ENCODE measurements around the gene TBC1D10A. TPM values are rescaled to one million over a fixed set of nuclear protein-coding genes. Genes with fewer than 3 reads are reported as not detected.

Gene TBC1D10A
- total and polyA plus RNA-seq, 2 experiments from 2014 or later: 11.8 to 21.8 TPM

- no peaks in the 10 kb centered on the region for H3K36me3 ChIP-seq
- H3K9me3 ChIP-seq (ENCODE audit: low read depth): no peaks in the 10 kb centered on the region
- no peak overlapping the region for H3K27ac ChIP-seq
- DNase-seq (ENCODE audit: low read depth in 1 of 2, low spot score in 1 of 2): no peak
- TF ChIP-seq, protein P1, sequence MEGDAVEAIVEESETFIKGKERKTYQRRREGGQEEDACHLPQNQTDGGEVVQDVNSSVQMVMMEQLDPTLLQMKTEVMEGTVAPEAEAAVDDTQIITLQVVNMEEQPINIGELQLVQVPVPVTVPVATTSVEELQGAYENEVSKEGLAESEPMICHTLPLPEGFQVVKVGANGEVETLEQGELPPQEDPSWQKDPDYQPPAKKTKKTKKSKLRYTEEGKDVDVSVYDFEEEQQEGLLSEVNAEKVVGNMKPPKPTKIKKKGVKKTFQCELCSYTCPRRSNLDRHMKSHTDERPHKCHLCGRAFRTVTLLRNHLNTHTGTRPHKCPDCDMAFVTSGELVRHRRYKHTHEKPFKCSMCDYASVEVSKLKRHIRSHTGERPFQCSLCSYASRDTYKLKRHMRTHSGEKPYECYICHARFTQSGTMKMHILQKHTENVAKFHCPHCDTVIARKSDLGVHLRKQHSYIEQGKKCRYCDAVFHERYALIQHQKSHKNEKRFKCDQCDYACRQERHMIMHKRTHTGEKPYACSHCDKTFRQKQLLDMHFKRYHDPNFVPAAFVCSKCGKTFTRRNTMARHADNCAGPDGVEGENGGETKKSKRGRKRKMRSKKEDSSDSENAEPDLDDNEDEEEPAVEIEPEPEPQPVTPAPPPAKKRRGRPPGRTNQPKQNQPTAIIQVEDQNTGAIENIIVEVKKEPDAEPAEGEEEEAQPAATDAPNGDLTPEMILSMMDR (IDR thresholded peaks at IDR 0.05; ENCODE audit: low read depth, low read length): no peak
- H3K4me1 ChIP-seq (ENCODE audit: low read depth): peaks cover 3% of the 10 kb centered on the region
- H3K4me3 ChIP-seq: no peak overlapping the region
- H3K27me3 ChIP-seq: no peaks in the 10 kb centered on the region
These were observed 43.4 kb downstream of the TBC1D10A start for GRCh38 chr22:30283342-30283741.

GRCh38 chr22:30282616-30283046, 44.1 kb downstream of the TBC1D10A start:
- DNase-seq (ENCODE audit: low read depth in 1 of 2, low spot score in 1 of 2): no peak
- Histone ChIP-seq H3K9me3 (ENCODE audit: low read depth) (no peaks in the 10 kb centered on the region), H3K4me1 (ENCODE audit: low read depth) (peaks cover 3% of the 10 kb centered on the region), H3K27me3 (no peaks in the 10 kb centered on the region), H3K4me3 (no peak overlapping the region), H3K36me3 (no peaks in the 10 kb centered on the region), H3K27ac (no peak overlapping the region)
- TF ChIP-seq, protein P1 (IDR thresholded peaks at IDR 0.05; ENCODE audit: low read depth, low read length): no peak

GRCh38 chr22:30280505-30280904, 46.2 kb downstream of the TBC1D10A start:
- Histone ChIP-seq H3K4me3 (no peak overlapping the region), H3K27me3 (no peaks in the 10 kb centered on the region), H3K4me1 (ENCODE audit: low read depth) (peaks cover 5% of the 10 kb centered on the region), H3K9me3 (ENCODE audit: low read depth) (no peaks in the 10 kb centered on the region), H3K36me3 (no peaks in the 10 kb centered on the region), H3K27ac (no peak overlapping the region)
- TF ChIP-seq, protein P1 (IDR thresholded peaks at IDR 0.05; ENCODE audit: low read depth, low read length): no peak
- DNase-seq (ENCODE audit: low read depth in 1 of 2, low spot score in 1 of 2): no peak

DNA sequence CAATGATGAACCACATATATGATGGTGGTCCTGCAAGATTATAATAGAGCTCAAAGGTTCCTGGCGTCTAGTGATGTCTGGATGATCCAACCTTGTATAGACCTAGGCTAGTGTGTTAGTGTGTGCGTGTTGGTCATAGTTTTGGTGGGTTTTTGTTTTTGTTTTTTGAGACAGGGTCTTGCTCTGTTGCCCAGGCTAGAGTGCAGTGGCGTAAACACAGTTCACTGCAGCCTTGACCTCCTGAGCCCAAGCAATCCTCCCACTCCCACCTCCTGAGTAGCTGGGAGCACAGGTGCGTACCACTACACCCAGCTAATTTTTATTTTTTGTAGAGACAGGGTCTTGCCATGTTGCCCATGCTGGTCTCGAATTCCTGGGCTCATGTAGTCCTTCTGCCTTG, 46.8 kb downstream of the TBC1D10A start:
- H3K9me3 ChIP-seq (ENCODE audit: low read depth): no peaks in the 10 kb centered on the region
- TF ChIP-seq, protein P1 (IDR thresholded peaks at IDR 0.05; ENCODE audit: low read depth, low read length): no peak
- no peak overlapping the region for H3K4me3 ChIP-seq
- H3K4me1 ChIP-seq (ENCODE audit: low read depth): peaks cover 5% of the 10 kb centered on the region
- no peak for DNase-seq (ENCODE audit: low read depth in 1 of 2, low spot score in 1 of 2)
- H3K36me3 ChIP-seq: no peaks in the 10 kb centered on the region
- no peak overlapping the region for H3K27ac ChIP-seq
- H3K27me3 ChIP-seq: no peaks in the 10 kb centered on the region

DNA sequence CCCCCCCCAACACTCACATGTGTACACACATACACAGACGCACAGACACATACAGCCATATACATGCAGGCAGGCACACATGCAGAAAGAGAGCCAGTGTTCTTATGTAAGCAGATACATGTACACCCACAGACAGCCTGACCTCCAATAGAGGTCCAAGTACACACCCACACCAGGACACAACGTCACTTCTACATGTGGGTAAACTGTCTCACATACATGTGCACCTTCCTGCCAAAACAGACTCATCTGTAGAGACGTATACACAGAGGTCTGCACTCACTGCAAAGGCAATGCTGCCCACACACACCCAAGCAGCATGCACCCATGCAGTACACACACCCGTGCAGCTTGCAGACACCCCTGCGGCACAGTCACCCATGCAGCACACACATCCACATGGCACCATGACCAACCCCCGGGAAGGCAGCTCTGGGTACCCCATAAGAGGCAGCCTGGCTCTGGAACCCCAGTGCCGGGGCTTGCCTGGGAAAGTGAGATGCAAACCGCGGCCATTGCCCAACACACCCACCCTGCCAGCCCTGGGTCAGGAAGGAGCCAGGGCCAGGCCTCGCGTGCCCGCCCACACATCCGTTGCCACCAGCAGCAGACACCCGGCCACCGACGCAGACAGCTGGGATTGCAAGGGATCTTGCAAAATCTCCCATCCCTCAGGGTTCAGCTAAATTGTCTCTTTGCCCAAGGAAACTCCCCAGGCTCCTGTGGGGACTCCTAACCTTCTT, 47.5 kb downstream of the TBC1D10A start:
- H3K4me3 ChIP-seq: no peak overlapping the region
- TF ChIP-seq, protein P1 (IDR thresholded peaks at IDR 0.05; ENCODE audit: low read depth, low read length): no peak
- DNase-seq (ENCODE audit: low read depth in 1 of 2, low spot score in 1 of 2): peak in 1 of 2 donors; percentile 52

More for the DNA sequence above, 47.5 kb downstream of the TBC1D10A start:
- no peaks in the 10 kb centered on the region for H3K9me3 ChIP-seq (ENCODE audit: low read depth)
- H3K27me3 ChIP-seq: no peaks in the 10 kb centered on the region
- no peak overlapping the region for H3K27ac ChIP-seq
- peaks cover 5% of the 10 kb centered on the region for H3K4me1 ChIP-seq (ENCODE audit: low read depth)
- no peaks in the 10 kb centered on the region for H3K36me3 ChIP-seq

All from cardiac muscle cell (in vitro differentiated cells and primary cell).